HepG2 (cell line): Measurements from ENCODE around the gene ARHGAP33. TPM values are rescaled to one million over a fixed set of nuclear protein-coding genes. Genes with fewer than 3 reads are reported as not detected.
A peak's percentile ranks its signal among the peaks of the same experiment; 100 is the strongest.

Experiments
- ATF3 ChIP-seq: sonication (generic); formaldehyde crosslinking; IDR thresholded peaks from 2 replicates; pipeline ENCODE4 v1.4.0; 2020; ENCODE audit warnings: missing genetic modification reagents
- DNMT3B ChIP-seq: conservative IDR thresholded peaks from 2 replicates; pipeline ENCODE4 v1.6.1; 2016; ENCODE audit warnings: missing biosample characterization, control low read depth
- FOSL2 ChIP-seq: sonication (generic); formaldehyde crosslinking; IDR thresholded peaks from 2 replicates; pipeline ENCODE4 v1.4.0; 2020; ENCODE audit warnings: missing genetic modification reagents
- HNF4A ChIP-seq: sonication (generic); formaldehyde crosslinking; IDR thresholded peaks from 2 replicates; pipeline ENCODE4 v1.4.0; 2020; ENCODE audit warnings: missing genetic modification reagents
- HNF4G ChIP-seq, 2 experiments: sonication (generic) in 1 of 2; formaldehyde crosslinking in 1 of 2; IDR thresholded peaks; 2 replicates each; pipeline versions ENCODE4 v1.4.0 to v1.6.1; 2011 to 2020; ENCODE audit warnings: borderline replicate concordance in 2 of 2, low read depth in 2 of 2, mild to moderate bottlenecking in 2 of 2, low read length in 1 of 2, missing genetic modification reagents in 1 of 2, moderate library complexity in 1 of 2
- MTA1 ChIP-seq: sonication (generic); formaldehyde crosslinking; IDR thresholded peaks from 2 replicates; pipeline ENCODE4 v1.4.0; 2020; ENCODE audit warnings: missing genetic modification reagents, mild to moderate bottlenecking, borderline replicate concordance
- NR2C2 ChIP-seq: sonication (generic); formaldehyde crosslinking; IDR thresholded peaks from 2 replicates; pipeline ENCODE4 v1.4.0; 2020; ENCODE audit warnings: missing genetic modification reagents, mild to moderate bottlenecking, moderate library complexity, borderline replicate concordance
- NR2F1 ChIP-seq, 2 experiments: fragments of 450-650 bp in 1 of 2; formaldehyde crosslinking in 1 of 2; IDR thresholded peaks; 2 replicates each; pipeline versions ENCODE4 v1.5.0 to v1.6.1; 2016 to 2020; ENCODE audit warnings: mild to moderate bottlenecking in 1 of 2, missing compliant biosample characterization in 1 of 2, missing genetic modification reagents in 1 of 2, moderate library complexity in 1 of 2
- NR2F2 ChIP-seq: IDR thresholded peaks from 2 replicates; pipeline ENCODE4 v1.6.1; 2012; ENCODE audit warnings: low read depth, inconsistent platforms, borderline replicate concordance
- PAXIP1 ChIP-seq: sonication (generic); formaldehyde crosslinking; conservative IDR thresholded peaks from 2 replicates; pipeline ENCODE4 v1.4.0; 2020; ENCODE audit warnings: mild to moderate bottlenecking, missing genetic modification reagents, moderate library complexity
- RXRB ChIP-seq: IDR thresholded peaks from 2 replicates; pipeline ENCODE4 v1.6.1; 2016; ENCODE audit warnings: borderline replicate concordance, missing genetic modification reagents, missing compliant biosample characterization
- SAP130 ChIP-seq: IDR thresholded peaks from 2 replicates; pipeline ENCODE4 v1.6.1; 2016; ENCODE audit warnings: low read depth
- STAG1 ChIP-seq: sonication (generic); formaldehyde crosslinking; IDR thresholded peaks from 2 replicates; pipeline ENCODE4 v1.4.0; 2020; ENCODE audit warnings: missing genetic modification reagents
- ZBTB10 ChIP-seq: sonication (generic); formaldehyde crosslinking; IDR thresholded peaks from 2 replicates; pipeline ENCODE4 v1.4.0; 2020; ENCODE audit warnings: missing genetic modification reagents, borderline replicate concordance
- ZBTB7B ChIP-seq: sonication (generic); formaldehyde crosslinking; IDR thresholded peaks from 2 replicates; pipeline ENCODE4 v1.4.0; 2020; ENCODE audit warnings: missing genetic modification reagents
- ZKSCAN5 ChIP-seq: sonication (generic); formaldehyde crosslinking; IDR thresholded peaks from 2 replicates; pipeline ENCODE4 v1.5.1; 2020; ENCODE audit warnings: mild to moderate bottlenecking, missing genetic modification reagents
- ZNF263 ChIP-seq: sonication (generic); formaldehyde crosslinking; IDR thresholded peaks from 2 replicates; pipeline ENCODE4 v1.4.0; 2020; ENCODE audit warnings: missing genetic modification reagents
- ZNF878 ChIP-seq: sonication (generic); formaldehyde crosslinking; IDR thresholded peaks from 2 replicates; pipeline ENCODE4 v1.8.1; 2023; ENCODE audit warnings: mild to moderate bottlenecking, missing genetic modification reagents, moderate library complexity
- polyA plus RNA-seq, 8 experiments: library from polyadenylated mRNA; depleted of rRNA in 3 of 8; stranded (reverse) in 7 of 8; unstranded in 1 of 8; fragments of >200 nt; fragmentation: Illumina TruSeq in 4 of 8; extraction: Trizol in 4 of 8; gene quantifications; 2 replicates each; pipeline versions ENCODE4 v1.2.1 to v1.2.3, GENCODE V29; 2011 to 2016; ENCODE audit warnings: low read depth in 4 of 8, missing spikeins in 1 of 8, mixed read lengths in 1 of 8; ENCODE audit not compliant: insufficient read depth in 1 of 8
- total RNA-seq, 5 experiments: library from RNA; depleted of rRNA; stranded (reverse); fragments of >200 nt; fragmentation: Illumina TruSeq; extraction: Trizol; gene quantifications; 2 replicates each; pipeline ENCODE4 v1.2.3, GENCODE V29; 2016; ENCODE audit warnings: low read depth in 1 of 5

ARHGAP33 gene
- total and polyA plus RNA-seq, 2 of the 13 experiments (the other 11 are each of a cell fraction or from before 2014, with no cell fraction given), result 1.3 to 2.7 TPM

GRCh38 chr19:35783469-35784434, 8.4 kb downstream of the ARHGAP33 start (continued):
- TF ChIP-seq ZNF878, result no peak
- peak; percentile 74 to 88; a peak in 3 of 4 replicates for TF ChIP-seq NR2F1 (CRISPR knock-in tag; IDR thresholded peaks at IDR 0.05)
- peak; percentile 92 for TF ChIP-seq ZNF263 (CRISPR knock-in tag)
- TF ChIP-seq HNF4A (CRISPR knock-in tag), result peak; percentile 50
- peak; percentile 88 for TF ChIP-seq FOSL2 (CRISPR knock-in tag)
- TF ChIP-seq ZBTB7B, result 0 out of 2 replicates have a peak, but pooled peaks have one; percentile 46
- TF ChIP-seq RXRB, result peak; percentile 45; the same call in 1 of the 2 replicates
- 0 out of 2 replicates have a peak, but pooled peaks have one; percentile 12 for TF ChIP-seq ZBTB10 (CRISPR knock-in tag)
- peak; percentile 63; the same call in 1 of the 2 replicates for TF ChIP-seq HNF4G (IDR thresholded peaks at IDR 0.05; ENCODE audit: borderline replicate concordance, low read depth, low read length)
- peak; percentile 66; the same call in 1 of the 2 replicates for TF ChIP-seq HNF4G (CRISPR knock-in tag; IDR thresholded peaks at IDR 0.05; ENCODE audit: borderline replicate concordance, low read depth)
- TF ChIP-seq PAXIP1 (CRISPR knock-in tag), result peak; percentile 38; the same call in 1 of the 2 replicates
- no peak for TF ChIP-seq DNMT3B (CRISPR knock-in tag)
- TF ChIP-seq MTA1 (CRISPR knock-in tag), result 0 out of 2 replicates have a peak, but pooled peaks have one; percentile 35
- peak; percentile 47; the same call in 1 of the 2 replicates for TF ChIP-seq NR2F2
- peak; percentile 40; the same call in 1 of the 2 replicates for TF ChIP-seq SAP130
- peak; percentile 70; the same call in 1 of the 2 replicates for TF ChIP-seq ZKSCAN5 (CRISPR knock-in tag)
- TF ChIP-seq ATF3 (CRISPR knock-in tag), result peak; percentile 47; the same call in 1 of the 2 replicates
- TF ChIP-seq STAG1 (CRISPR knock-in tag), result peak; percentile 56
- peak; percentile 90 for TF ChIP-seq NR2C2 (CRISPR knock-in tag)
